Activated effector memory CD4-positive, alpha-beta T cell treated with Interleukin-2 at 50 U/mL for 16 hours (primary cell): ENCODE results near the gene N4BP3.
A peak's percentile ranks its signal among the peaks of the same experiment; 100 is the strongest.

Source experiments
- DNase-seq: peaks from one replicate; pipeline ENCODE4 v3.0.0-alpha.2; 2020

The N4BP3 gene

GRCh38 chr5:178103612-178104011, 9.7 kb upstream of the N4BP3 start:
- DNase-seq: no peak

GRCh38 chr5:178104492-178104891, 8.8 kb upstream of the N4BP3 start:
- DNase-seq: no peak

DNA sequence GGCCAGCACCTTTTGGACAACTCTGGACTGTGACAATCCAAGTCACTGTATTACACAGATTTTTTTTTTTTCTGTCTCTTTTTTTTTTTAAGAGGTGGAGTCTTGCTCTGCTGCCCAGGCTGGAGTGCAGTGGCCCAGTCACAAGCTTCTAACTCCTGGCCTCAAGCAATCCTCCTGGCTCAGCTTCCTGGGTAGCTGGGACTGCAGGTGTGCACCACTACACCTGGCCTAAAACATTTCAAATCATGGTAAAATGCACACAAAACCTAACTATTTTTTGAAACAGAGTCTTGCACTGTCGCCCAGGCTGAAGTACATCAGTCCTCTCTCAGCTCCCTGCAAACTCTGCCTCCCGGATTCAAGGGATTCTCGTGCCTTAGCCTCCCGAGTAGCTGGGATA, 7.2 kb upstream of the N4BP3 start:
- DNase-seq: no peak

DNA sequence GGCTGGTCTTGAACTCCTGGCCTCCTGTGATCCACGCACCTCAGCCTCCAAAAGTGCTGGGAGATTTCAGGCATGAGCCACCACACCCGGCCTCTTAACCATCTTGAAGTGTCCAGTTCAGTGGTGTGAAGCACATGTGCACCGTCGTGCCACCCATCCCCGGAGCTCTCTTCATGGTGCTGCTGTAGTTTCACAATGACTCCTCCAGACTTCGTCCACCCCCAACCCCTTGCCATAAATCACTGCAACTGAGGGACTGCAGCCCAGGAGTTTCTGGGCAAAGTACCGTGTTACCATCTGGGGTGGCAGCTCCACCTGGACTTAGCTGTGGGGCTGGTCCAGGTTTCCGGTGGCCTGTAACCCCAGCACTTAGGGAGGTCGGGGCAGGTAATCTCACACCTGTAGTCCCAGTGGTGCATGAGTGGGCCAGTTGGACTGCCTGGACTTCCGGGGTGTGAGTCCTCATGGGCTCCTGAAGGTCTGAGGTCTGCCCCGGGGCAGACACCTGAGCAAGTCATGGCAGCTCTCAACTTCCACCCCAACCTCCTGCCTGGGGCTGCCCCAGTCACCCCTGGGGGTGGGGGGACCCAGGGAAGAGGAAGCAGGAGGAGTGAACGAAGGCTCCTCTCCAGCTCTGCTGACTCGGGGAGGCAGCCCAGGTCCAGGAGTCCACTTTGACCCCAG, 6.6 kb upstream of the N4BP3 start:
- DNase-seq: no peak

GRCh38 chr5:178107756-178108310, 5.5 kb upstream of the N4BP3 start:
- DNase-seq: no peak

- DNase-seq: no peak
Observed at GRCh38 chr5:178108446-178108845, 4.9 kb upstream of the N4BP3 start.

DNA sequence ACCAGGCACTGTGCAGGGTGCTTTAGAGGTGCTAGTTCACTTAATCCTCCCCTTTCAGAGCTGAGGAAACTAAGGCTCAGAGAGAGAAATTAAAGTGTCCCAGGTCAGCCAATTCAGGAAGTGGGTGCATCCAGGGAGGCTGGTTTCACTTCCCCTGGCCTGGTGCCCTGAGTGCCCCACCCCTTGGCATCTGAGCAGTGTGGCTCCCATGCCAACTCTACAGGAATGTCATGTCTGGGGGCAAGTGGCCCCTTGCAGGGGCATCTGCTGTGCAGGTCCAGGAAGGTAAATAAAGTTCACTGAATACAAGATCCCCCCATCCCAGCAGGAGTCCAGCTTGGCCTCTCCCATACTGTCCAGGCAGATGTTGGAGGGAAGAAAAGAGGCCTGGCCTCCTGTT, 4.4 kb upstream of the N4BP3 start:
- DNase-seq: no peak

- no peak for DNase-seq
Observed at GRCh38 chr5:178110511-178110910, 2.8 kb upstream of the N4BP3 start.

DNA sequence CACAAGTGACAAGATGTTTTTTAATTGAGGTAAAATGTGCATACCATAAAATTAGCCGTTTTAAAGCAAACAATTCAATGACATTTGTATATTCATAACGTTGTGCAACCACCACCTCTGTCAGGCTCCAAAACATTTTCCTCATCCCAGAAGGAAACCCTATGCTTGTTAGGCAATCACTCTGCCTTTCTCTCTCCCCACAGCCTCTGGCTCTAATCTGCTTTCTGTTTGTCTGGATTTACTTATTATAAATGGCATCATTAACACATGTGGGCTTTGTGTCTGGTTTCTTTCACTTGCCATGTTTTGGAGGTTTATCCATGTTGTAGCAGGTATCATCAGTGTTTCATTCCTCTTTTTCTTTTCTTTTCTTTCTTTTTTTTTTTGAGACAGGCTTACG, 1.4 kb upstream of the N4BP3 start:
- DNase-seq: no peak

DNA sequence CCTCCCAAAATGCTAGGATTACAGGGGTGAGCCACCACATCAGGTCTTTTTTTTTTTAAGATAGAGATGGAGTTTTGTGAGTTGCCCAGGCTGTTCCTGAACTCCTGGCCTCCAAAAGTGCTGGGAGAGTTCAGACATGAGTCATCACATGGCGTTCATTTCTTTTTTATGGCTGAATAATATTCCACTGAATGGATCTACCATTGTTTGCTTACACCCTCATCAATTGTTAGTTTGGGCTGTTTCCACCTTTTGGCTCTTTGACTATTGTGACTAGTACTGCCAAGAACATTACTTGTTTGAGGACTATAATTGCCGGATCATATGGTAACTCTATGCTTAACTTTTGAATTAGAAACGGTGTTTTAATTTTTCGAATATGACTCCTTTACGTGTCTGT, 787 bp upstream of the N4BP3 start:
- DNase-seq: no peak

DNA sequence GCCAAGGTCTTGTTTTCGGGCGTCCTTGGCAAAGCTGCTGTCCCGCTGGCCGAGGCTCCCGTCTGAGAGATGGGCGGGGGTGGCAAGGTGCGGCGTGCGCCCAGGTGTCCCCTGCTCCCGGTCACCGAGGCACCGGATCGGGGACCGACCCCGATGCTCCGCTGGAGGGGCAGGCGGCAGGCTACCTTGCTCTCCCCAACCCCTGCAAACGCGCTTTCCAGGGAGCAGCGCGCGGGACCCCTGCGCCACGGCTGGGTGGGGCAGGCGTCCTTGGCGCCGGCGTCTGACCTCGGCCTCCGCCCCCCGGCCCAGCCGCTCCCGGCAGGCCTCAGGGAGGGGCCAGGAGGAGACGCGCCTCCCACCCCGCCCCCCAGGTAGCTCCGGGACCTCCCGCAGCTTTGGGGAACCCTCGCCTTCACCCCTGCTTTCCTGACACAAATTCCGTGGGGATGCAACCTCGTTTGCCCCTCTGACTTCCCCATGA, 551 bp downstream of the N4BP3 start:
- no peak for DNase-seq

GRCh38 chr5:178114325-178115135, 1.2 kb downstream of the N4BP3 start:
- DNase-seq: peak; percentile 42

GRCh38 chr5:178115136-178115813, 1.9 kb downstream of the N4BP3 start:
- no peak for DNase-seq

DNA sequence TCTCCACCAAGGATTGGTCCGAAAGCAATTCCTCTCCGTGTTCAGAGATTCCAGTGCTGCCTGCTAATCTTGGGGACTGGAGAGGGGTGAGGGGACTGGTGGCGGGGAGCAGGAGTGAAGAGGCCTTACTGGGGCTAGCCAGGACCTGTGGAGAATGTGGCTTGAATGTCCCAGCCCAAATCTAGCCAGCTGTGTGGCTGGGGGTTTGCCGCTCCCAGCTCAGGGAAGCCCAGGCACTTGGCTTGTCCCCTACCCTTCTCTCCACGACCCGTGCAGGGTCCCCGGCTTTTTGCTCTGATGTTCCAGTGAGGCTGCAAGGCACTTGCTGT, 2.4 kb downstream of the N4BP3 start:
- DNase-seq: no peak

DNA sequence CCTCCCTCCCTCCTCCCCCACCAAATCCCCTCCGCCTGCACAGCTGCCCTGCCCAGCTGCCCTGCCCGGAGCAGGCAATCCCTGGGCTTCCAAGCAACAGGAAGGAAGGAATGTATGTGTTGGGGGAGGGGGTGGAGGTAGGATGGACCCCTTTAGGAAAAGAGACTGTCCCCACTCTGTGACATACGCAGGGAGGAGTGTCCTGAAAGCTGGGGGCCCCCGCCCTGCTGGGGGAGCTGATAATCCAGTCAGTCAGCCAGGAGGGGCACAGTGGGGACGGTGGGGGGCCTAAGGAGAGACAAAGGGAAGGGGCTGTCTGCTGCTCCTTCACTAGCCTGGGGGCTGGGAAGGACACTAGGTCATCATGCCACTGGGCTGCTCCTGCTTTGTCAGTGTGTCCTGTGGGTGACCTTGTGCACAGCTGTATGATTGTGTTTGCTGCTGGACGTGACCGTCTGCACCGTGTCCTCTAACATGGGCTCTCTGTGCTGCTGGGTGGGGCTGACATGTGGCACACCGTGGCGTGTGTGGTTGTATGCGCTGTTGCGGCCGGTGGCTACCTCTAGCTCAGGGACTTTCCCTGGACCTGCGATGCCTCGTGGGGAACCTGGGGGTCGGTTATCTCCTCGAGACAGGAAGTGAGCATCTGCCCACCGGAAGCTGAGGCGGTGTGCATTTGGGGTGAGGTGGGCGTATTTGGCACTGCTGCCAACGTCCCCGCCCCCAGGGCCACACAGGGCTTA, 3.0 kb downstream of the N4BP3 start:
- DNase-seq: peak; percentile 56

DNA sequence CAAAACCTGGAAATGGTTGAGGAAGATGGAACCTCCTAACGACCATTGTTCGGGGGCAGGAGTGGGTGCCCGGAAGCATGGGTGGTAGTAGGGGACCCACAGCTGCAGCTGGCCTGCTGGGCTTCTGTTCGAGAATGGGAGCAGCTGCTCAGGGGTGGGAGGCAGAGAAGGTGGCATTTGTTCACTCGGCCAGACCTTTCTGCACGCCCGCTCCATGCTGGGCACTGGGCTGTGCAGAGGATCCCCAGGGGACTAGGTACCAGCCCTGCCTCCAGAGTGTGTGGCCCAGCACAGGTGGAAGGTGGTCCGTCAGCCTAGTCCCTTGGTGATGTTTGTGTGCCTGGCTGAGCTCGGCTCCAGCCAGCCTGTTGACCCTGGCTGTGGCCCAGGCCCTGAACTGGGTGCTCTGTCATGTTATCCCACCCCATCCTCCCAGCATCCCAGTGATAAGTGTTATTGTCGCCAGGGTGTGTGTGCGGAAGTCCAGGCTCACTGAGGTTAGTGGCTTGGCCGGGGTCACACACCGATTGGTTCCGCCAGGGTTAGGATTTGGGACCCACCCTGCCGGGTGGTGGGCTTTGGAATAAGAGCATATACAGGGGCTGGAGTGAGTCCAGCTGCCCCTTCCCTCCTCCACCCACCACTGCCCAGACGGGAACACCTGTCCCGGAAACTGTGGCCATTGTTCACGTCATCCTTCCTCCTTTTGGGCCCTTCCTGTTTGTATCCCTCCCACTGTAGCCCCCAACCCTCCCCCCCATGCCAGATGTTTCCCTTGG, 4.8 kb downstream of the N4BP3 start:
- DNase-seq: no peak

GRCh38 chr5:178119915-178120606, 6.7 kb downstream of the N4BP3 start:
- DNase-seq: no peak

GRCh38 chr5:178120607-178121357, 7.5 kb downstream of the N4BP3 start:
- peak; percentile 83 for DNase-seq

GRCh38 chr5:178121391-178122276, 8.3 kb downstream of the N4BP3 start:
- no peak for DNase-seq

DNA sequence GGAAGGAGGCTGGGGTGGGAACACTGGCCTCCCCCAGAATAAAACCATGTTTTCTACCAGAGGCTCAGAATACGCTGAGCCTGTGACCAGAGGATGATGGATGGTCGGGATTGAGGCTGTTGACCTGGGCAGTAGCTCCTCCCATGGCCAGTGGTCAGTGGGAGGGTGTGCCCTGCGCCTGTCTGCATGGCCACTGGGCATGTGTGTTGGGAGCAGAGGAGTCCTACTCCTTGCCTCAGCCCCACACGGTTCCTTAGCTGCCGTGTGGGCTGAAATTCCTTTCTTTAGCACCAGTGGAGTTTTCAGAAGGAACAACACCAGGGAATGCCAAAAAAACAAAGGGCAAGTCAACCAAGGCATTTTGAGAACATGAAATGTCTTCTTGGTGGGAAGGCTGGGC, 9.0 kb downstream of the N4BP3 start:
- no peak for DNase-seq
